ENCODE data around the gene NSUN6.

The NSUN6 gene

GRCh38 chr10:18542832-18543231, 108.6 kb downstream of the NSUN6 start:
- Histone ChIP-seq H3K27me3 (no peaks in the 10 kb centered on the region), H3K4me3 (no peak overlapping the region), H3K4me2 (no peak overlapping the region), H3K36me3 (peaks cover 40 to 83% (median 62%) of the 10 kb centered on the region in 11 experiments), H3K9me3 (replicated peaks in 1 of 11) (no peaks in the 10 kb centered on the region), H3K4me1 (peaks cover 0 to 9% (median 3%) of the 10 kb centered on the region in 10 experiments; a peak in 8 of 20 replicates), H3K27ac (no peak overlapping the region), H4K20me1 (no peaks in the 10 kb centered on the region), H3K9ac (no peak overlapping the region)
- no peak for TF ChIP-seq Cebpa-rat (IDR thresholded peaks at IDR 0.05)

GRCh38 chr10:18540195-18540594, 111.2 kb downstream of the NSUN6 start:
- no peaks in the 10 kb centered on the region for H3K9me3 ChIP-seq (replicated peaks in 1 of 11)
- H3K9ac ChIP-seq, result no peak overlapping the region
- no peaks in the 10 kb centered on the region for H3K27me3 ChIP-seq
- H4K20me1 ChIP-seq, result no peaks in the 10 kb centered on the region
- H3K4me1 ChIP-seq, result no peaks in the 10 kb centered on the region
- H3K36me3 ChIP-seq, result peaks cover 43 to 90% (median 66%) of the 10 kb centered on the region in 11 experiments
- no peak for TF ChIP-seq Cebpa-rat (IDR thresholded peaks at IDR 0.05)
- no peak overlapping the region for H3K4me2 ChIP-seq
- no peak overlapping the region for H3K4me3 ChIP-seq
- H3K27ac ChIP-seq, result no peak overlapping the region

GRCh38 chr10:18539335-18539734, 112.1 kb downstream of the NSUN6 start:
- no peak overlapping the region for H3K4me3 ChIP-seq
- TF ChIP-seq Cebpa-rat (IDR thresholded peaks at IDR 0.05), result no peak
- H4K20me1 ChIP-seq, result no peaks in the 10 kb centered on the region
- H3K27me3 ChIP-seq, result no peaks in the 10 kb centered on the region
- H3K36me3 ChIP-seq, result peaks cover 43 to 84% (median 59%) of the 10 kb centered on the region in 11 experiments
- H3K4me1 ChIP-seq, result no peaks in the 10 kb centered on the region
- H3K27ac ChIP-seq, result no peak overlapping the region
- no peak overlapping the region for H3K9ac ChIP-seq
- H3K4me2 ChIP-seq, result no peak overlapping the region
- H3K9me3 ChIP-seq (replicated peaks in 1 of 11), result no peaks in the 10 kb centered on the region

GRCh38 chr10:18533896-18534295, 117.5 kb downstream of the NSUN6 start:
- Histone ChIP-seq H3K27me3 (no peaks in the 10 kb centered on the region), H3K4me1 (no peaks in the 10 kb centered on the region), H3K27ac (no peak overlapping the region), H3K9ac (no peak overlapping the region), H3K9me3 (replicated peaks in 1 of 11) (peaks cover 6 to 24% (median 20%) of the 10 kb centered on the region in 11 experiments; a peak in 19 of 22 replicates), H3K36me3 (peaks cover 13 to 78% (median 44%) of the 10 kb centered on the region in 11 experiments; a peak in 21 of 22 replicates), H3K4me2 (no peak overlapping the region), H3K4me3 (no peak overlapping the region), H4K20me1 (no peaks in the 10 kb centered on the region)
- TF ChIP-seq Cebpa-rat (IDR thresholded peaks at IDR 0.05), result no peak

GRCh38 chr10:18532881-18533535, 118.4 kb downstream of the NSUN6 start:
- Histone ChIP-seq H3K9ac (no peak overlapping the region), H3K27me3 (no peaks in the 10 kb centered on the region), H3K9me3 (replicated peaks in 1 of 11) (peaks cover 6 to 24% (median 20%) of the 10 kb centered on the region in 11 experiments; a peak in 19 of 22 replicates), H3K4me3 (no peak overlapping the region), H3K4me1 (no peaks in the 10 kb centered on the region), H3K36me3 (peaks cover 10 to 70% (median 36%) of the 10 kb centered on the region in 11 experiments; a peak in 21 of 22 replicates), H3K4me2 (no peak overlapping the region), H3K27ac (no peak overlapping the region), H4K20me1 (no peaks in the 10 kb centered on the region)
- TF ChIP-seq Cebpa-rat (IDR thresholded peaks at IDR 0.05), result no peak

- Histone ChIP-seq H3K9ac (no peak overlapping the region), H3K4me1 (peaks cover 0 to 6% (median 0%) of the 10 kb centered on the region in 10 experiments; a peak in 1 of 20 replicates), H3K27me3 (no peaks in the 10 kb centered on the region), H3K9me3 (replicated peaks in 1 of 11) (peaks cover 6 to 24% (median 20%) of the 10 kb centered on the region in 11 experiments; a peak in 19 of 22 replicates), H3K4me3 (no peak overlapping the region), H3K36me3 (peaks cover 0 to 39% (median 24%) of the 10 kb centered on the region in 11 experiments; a peak in 16 of 22 replicates), H3K27ac (no peak overlapping the region), H4K20me1 (no peaks in the 10 kb centered on the region), H3K4me2 (no peak overlapping the region)
- TF ChIP-seq Cebpa-rat (IDR thresholded peaks at IDR 0.05), result no peak
Observed at GRCh38 chr10:18528292-18528691, 123.1 kb downstream of the NSUN6 start.

- no peak for TF ChIP-seq Cebpa-rat (IDR thresholded peaks at IDR 0.05)
- H4K20me1 ChIP-seq, result no peaks in the 10 kb centered on the region
- H3K27me3 ChIP-seq, result no peaks in the 10 kb centered on the region
Observed at GRCh38 chr10:18527687-18528086, 123.7 kb downstream of the NSUN6 start.

GRCh38 chr10:18523858-18524257, 127.5 kb downstream of the NSUN6 start:
- no peaks in the 10 kb centered on the region for H3K27me3 ChIP-seq
- H3K4me2 ChIP-seq, result no peak overlapping the region
- H3K9ac ChIP-seq, result no peak overlapping the region
- no peak overlapping the region for H3K4me3 ChIP-seq
- H3K36me3 ChIP-seq, result peaks cover 0 to 13% (median 0%) of the 10 kb centered on the region in 11 experiments; a peak in 2 of 22 replicates
- H3K4me1 ChIP-seq, result peaks cover 0 to 6% (median 0%) of the 10 kb centered on the region in 10 experiments; a peak in 1 of 20 replicates
- no peaks in the 10 kb centered on the region for H4K20me1 ChIP-seq
- H3K9me3 ChIP-seq (replicated peaks in 1 of 11), result peaks cover 0 to 7% (median 0%) of the 10 kb centered on the region in 11 experiments; a peak in 1 of 22 replicates
- TF ChIP-seq Cebpa-rat (IDR thresholded peaks at IDR 0.05), result no peak
- H3K27ac ChIP-seq, result no peak overlapping the region

More at GRCh38 chr10:18527687-18528086, 123.7 kb downstream of the NSUN6 start:
- Histone ChIP-seq H3K4me3 (no peak overlapping the region), H3K9ac (no peak overlapping the region), H3K4me2 (no peak overlapping the region), H3K4me1 (peaks cover 0 to 6% (median 0%) of the 10 kb centered on the region in 10 experiments; a peak in 1 of 20 replicates), H3K36me3 (peaks cover 0 to 34% (median 24%) of the 10 kb centered on the region in 11 experiments; a peak in 16 of 22 replicates), H3K27ac (no peak overlapping the region), H3K9me3 (replicated peaks in 1 of 11) (peaks cover 6 to 24% (median 20%) of the 10 kb centered on the region in 11 experiments; a peak in 19 of 22 replicates)

GRCh38 chr10:18523025-18523424, 128.4 kb downstream of the NSUN6 start:
- TF ChIP-seq Cebpa-rat (IDR thresholded peaks at IDR 0.05), result no peak

More at GRCh38 chr10:18523025-18523424, 128.4 kb downstream of the NSUN6 start:
- peaks cover 0 to 13% (median 0%) of the 10 kb centered on the region in 11 experiments; a peak in 3 of 22 replicates for H3K36me3 ChIP-seq
- peaks cover 0 to 6% (median 0%) of the 10 kb centered on the region in 10 experiments; a peak in 1 of 20 replicates for H3K4me1 ChIP-seq
- peaks cover 0 to 7% (median 0%) of the 10 kb centered on the region in 11 experiments; a peak in 1 of 22 replicates for H3K9me3 ChIP-seq (replicated peaks in 1 of 11)
- no peak overlapping the region for H3K4me2 ChIP-seq
- no peak overlapping the region for H3K4me3 ChIP-seq
- no peaks in the 10 kb centered on the region for H3K27me3 ChIP-seq
- no peaks in the 10 kb centered on the region for H4K20me1 ChIP-seq
- H3K27ac ChIP-seq, result no peak overlapping the region
- H3K9ac ChIP-seq, result no peak overlapping the region

Data from BLaER1 treated with 17β-estradiol and CSF1 and Interleukin-3, amounts not matched to agents 10 nM and 100 nM (cell line).